ENCODE data around the gene DDX10.

The DDX10 gene

GRCh38 chr11:108915666-108916065, 250.8 kb downstream of the DDX10 start:
- no peak for DNase-seq

GRCh38 chr11:108916290-108916689, 251.4 kb downstream of the DDX10 start:
- no peak for DNase-seq

- DNase-seq: no peak
Observed at GRCh38 chr11:108916935-108917334, 252.1 kb downstream of the DDX10 start.

- no peak for DNase-seq
Observed at GRCh38 chr11:108921211-108921610, 256.3 kb downstream of the DDX10 start.

- no peak for DNase-seq
Observed at GRCh38 chr11:108922241-108922640, 257.4 kb downstream of the DDX10 start.

GRCh38 chr11:108923413-108923812, 258.5 kb downstream of the DDX10 start:
- DNase-seq: no peak

- no peak for DNase-seq
Observed at GRCh38 chr11:108926171-108926840, 261.4 kb downstream of the DDX10 start.

- DNase-seq: no peak
Observed at GRCh38 chr11:108926841-108927577, 262.1 kb downstream of the DDX10 start.

GRCh38 chr11:108927791-108928545, 263.1 kb downstream of the DDX10 start:
- no peak for DNase-seq

- DNase-seq: no peak
Observed at GRCh38 chr11:108929241-108929640, 264.4 kb downstream of the DDX10 start.

- no peak for DNase-seq
Observed at GRCh38 chr11:108931168-108931567, 266.3 kb downstream of the DDX10 start.

GRCh38 chr11:108933630-108934029, 268.8 kb downstream of the DDX10 start:
- no peak for DNase-seq

- DNase-seq: no peak
Observed at GRCh38 chr11:108934289-108934688, 269.4 kb downstream of the DDX10 start.

GRCh38 chr11:108934696-108935095, 269.8 kb downstream of the DDX10 start:
- DNase-seq: no peak

- DNase-seq: no peak
Observed at GRCh38 chr11:108937746-108938145, 272.9 kb downstream of the DDX10 start.

- no peak for DNase-seq
Observed at GRCh38 chr11:108938604-108939003, 273.7 kb downstream of the DDX10 start.

GRCh38 chr11:108939135-108939534, 274.3 kb downstream of the DDX10 start:
- DNase-seq: no peak

- DNase-seq: no peak
Observed at GRCh38 chr11:108943853-108944252, 279.0 kb downstream of the DDX10 start.

GRCh38 chr11:108944471-108945178, 279.8 kb downstream of the DDX10 start:
- no peak for DNase-seq

GRCh38 chr11:108945341-108945740, 280.5 kb downstream of the DDX10 start:
- DNase-seq: no peak

- DNase-seq: no peak
Observed at GRCh38 chr11:108947654-108948570, 283.0 kb downstream of the DDX10 start.

Measured in activated CD4-positive, alpha-beta T cell treated with anti-CD3 and anti-CD28 coated beads, Interleukin-2, amount 50 U/mL, for 4 hours (primary cell).